Measurements from ENCODE around the gene SPTBN5.

SPTBN5 gene

GRCh38 chr15:41904541-41905005, 10.7 kb upstream of the SPTBN5 start:
- DNase-seq (ENCODE audit: low read depth, low spot score) = peak; percentile 30

DNA sequence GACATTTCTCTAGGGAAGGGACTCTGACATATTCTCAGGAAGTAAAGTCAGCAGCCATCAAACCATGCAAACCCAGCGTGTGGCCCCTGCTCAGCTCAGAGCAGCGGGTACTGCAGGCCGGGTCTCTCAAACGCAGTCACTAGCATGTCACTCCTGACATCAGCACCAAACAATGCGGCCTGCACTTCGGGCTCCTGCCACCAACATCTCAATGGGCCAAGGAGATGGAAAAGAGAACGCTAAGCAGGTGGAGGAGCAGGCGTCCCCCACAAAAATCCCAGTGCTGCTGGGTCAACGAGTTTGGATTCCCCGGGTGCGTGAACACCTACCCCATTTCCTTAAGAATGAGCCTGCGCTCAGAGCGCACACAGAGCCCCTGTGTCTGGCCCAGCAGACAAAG, 9.9 kb upstream of the SPTBN5 start:
- no peak for DNase-seq (ENCODE audit: low read depth, low spot score)

DNA sequence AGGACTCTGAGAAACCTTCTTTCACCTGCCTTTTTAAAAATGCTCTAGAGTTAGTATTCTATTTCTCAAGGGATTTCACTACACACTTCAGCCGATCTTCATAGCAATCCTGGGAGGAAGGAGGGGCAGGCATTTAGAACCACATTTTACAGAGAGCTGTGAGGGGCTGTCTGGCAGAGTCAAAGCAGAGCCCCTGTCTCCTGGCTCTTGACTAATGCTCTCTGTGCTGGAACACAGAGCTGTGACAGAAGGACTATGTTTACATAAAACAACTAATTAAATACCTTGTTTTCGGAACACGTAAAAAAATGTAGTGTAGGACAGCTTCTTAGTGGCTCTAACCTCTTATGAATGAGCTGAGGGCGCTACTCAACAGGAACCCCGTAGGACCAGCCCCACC, 7.6 kb upstream of the SPTBN5 start:
- DNase-seq (ENCODE audit: low read depth, low spot score) = no peak

- DNase-seq (ENCODE audit: low read depth, low spot score) = no peak
Measured at GRCh38 chr15:41900526-41901380, 6.9 kb upstream of the SPTBN5 start.

DNA sequence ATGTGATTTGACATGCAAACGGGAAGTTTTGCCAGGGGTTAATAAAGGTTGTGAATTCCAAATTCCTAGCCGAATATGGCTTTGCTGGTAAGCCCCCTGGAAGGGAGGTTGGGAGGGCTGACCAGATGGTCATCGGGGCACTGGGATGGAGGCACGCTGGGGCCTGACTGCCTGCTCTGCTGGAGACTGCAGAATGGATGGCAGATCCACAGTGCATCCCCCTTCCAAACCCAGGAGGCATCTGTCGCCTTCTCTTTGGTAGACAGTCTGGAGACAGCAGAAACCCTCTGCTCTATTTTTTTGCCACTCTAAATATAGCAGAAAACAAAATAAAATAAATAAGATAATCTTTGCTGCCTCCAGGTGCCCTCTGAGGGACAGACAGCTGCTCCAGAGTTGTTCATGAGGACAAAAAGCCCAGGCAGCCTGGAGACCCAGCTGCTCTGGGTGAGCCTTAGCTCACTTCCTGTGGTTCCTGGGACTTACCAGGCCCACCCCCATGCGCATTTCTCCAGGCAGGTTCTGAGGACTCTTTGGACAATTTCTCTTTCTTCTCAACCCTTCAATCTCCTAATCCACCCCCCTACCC, 6.1 kb upstream of the SPTBN5 start:
- DNase-seq (ENCODE audit: low read depth, low spot score) = no peak

GRCh38 chr15:41897363-41897799, 3.5 kb upstream of the SPTBN5 start:
- DNase-seq (ENCODE audit: low read depth, low spot score) = no peak

DNA sequence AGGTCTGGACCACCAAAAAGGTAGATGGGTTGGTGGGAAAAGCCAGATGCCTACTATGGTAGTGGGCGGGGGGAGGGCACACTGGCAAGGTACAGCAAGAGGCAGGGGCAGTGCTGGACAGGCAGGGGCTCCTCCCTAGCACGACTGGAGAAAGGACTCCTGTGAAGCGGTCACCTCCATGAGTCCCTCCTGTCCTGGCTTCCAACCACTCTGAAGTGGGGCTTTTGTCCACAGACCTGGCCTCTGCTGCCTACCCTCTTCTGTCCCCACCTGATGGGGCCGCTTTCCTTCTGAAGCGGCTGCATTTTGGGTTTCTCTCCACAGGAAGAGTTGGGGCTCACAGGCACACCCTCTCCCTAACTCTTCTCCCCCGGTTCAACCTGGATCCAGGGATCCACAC, 2.7 kb upstream of the SPTBN5 start:
- DNase-seq (ENCODE audit: low read depth, low spot score) = no peak

DNA sequence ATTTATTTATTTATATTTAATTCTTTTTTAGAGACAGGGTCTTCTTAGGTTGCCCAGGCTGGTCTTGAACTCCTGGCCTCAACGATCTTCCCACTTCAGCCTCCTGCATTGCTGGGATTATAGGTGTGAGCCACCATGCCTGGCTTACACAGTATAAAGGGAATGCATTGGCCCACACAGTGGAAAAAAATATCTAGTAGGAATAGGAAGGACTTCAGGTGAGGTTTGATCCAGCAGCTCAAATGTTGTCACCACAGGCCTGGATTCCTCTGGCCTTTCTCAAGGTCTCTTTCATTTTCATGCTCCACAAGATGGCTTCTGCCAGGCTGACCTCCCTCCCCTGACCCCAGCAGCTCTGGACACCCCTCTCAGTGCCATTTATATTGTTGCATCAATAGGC, 2.1 kb upstream of the SPTBN5 start:
- no peak for DNase-seq (ENCODE audit: low read depth, low spot score)

- DNase-seq (ENCODE audit: low read depth, low spot score) = no peak
Measured at GRCh38 chr15:41895491-41895890, 1.6 kb upstream of the SPTBN5 start.

GRCh38 chr15:41894791-41895463, 1.1 kb upstream of the SPTBN5 start:
- DNase-seq (ENCODE audit: low read depth, low spot score) = no peak

DNA sequence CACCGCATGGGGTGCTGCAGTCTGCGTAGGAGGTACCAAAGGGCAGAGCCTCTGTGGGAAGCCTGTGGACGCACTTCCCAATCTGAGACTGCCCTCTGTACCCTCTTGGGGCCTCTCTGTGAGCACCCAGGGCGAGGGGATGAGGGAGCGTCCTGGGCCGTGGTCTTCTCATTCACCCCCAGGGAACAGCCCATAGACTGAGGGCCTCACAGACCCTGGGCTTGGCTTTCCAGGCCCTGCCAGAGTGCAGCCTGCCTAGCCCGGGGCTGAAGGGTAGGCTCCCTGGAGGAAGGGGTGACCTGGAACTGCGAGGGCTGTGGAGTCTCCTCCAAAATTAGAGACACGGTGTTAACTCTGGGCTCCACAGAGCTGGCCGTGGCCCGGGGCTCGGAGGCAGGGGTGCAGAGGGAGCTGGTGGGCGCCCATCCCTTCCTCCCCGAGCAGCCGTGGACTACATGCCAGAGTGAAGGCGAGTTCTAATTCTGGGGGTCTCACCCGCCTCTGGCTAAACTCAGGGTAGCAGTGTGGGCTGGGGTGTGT, 468 bp upstream of the SPTBN5 start:
- no peak for DNase-seq (ENCODE audit: low read depth, low spot score)

DNA sequence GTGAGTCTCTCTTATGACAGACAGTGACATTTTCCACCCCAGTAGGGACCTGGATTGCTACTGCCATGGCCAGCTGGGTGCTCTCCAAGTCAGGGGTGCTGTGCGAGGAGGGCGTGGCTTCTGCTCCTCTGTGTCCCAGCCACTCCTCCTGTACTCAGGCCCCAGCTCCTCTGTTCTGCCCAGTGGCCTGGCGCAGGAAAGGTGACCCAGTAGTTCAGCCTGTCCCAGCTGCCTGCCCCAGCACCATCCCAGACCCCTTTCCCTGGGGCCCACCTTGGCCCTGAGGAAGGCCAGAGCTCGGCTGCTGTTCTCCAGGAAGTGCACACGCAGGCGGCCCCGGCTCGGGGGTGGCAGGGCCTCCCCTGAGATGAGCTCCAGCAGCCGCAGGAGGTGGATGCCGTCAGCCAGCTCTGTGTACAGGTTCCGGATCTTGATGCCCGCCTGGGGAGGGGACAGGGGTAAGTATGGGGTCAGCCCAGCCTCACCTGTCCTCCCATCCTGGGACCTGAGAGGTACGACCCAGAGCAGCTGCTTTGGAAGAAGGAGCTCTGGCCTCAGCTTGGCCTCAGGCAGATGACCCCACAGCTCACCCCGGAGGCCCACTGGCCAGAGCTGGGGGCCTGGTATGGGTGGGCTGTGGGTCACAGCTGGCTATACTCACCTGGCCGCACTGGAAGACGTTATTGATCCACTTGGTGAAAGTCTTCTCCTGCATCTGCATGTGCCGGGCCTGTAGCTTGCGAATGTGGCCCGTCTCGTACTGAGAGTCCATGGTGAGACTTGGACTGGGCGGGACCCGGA, 1.0 kb downstream of the SPTBN5 start:
- no peak for DNase-seq (ENCODE audit: low read depth, low spot score)

- no peak for DNase-seq (ENCODE audit: low read depth, low spot score)
Measured at GRCh38 chr15:41891946-41892345, 1.9 kb downstream of the SPTBN5 start.

DNA sequence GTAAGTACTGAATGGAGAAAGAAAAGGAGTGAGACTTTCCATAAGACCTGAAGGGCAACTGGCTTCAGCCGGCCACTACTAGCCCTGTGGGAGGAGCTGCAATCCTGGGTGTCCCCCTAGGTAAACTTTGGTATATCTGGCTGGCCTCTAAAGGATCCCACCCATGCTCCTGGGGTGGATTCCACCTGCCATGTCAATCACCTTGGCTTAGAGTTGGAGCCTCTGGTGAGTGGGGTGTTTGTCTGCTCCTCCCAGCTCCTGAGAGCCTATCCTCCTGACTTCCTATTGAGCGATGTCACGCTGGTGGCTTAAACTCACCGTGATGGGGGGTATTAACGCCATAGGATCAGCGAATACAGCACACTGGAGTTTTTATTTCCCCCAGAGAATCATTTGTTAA, 2.6 kb downstream of the SPTBN5 start:
- DNase-seq (ENCODE audit: low read depth, low spot score) = no peak

GRCh38 chr15:41890050-41890690, 3.7 kb downstream of the SPTBN5 start:
- DNase-seq (ENCODE audit: low read depth, low spot score) = no peak

DNA sequence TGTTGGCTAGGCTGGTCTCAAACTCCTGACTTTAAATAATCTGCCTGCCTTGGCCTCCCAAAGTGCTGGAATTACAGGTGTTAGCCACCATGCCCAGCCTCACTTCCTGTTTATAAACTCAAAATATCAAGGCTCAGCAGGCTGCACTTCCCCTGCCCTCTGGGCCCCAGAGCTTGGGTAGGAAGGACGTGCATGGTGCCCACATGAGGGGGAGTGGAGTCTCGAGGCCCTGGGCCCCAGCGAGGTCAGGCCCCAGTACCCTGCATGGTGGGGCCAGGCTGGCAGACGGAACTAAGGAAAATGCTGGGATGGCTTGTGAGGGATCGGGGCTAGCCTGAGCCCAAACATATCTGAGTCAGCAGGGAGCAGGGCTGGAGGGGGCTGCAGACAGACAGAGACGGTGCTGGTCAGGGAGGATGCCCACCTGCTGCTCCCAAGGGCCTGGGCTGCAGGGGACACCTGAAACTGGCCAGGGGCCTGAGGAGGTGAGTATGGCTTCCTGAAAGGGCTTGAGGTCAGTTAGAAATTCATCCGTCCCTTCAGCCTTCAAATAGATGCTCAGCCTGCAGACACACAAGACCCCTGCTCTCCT, 5.1 kb downstream of the SPTBN5 start:
- no peak for DNase-seq (ENCODE audit: low read depth, low spot score)

- no peak for DNase-seq (ENCODE audit: low read depth, low spot score)
Measured at GRCh38 chr15:41887893-41888292, 6.0 kb downstream of the SPTBN5 start.

DNA sequence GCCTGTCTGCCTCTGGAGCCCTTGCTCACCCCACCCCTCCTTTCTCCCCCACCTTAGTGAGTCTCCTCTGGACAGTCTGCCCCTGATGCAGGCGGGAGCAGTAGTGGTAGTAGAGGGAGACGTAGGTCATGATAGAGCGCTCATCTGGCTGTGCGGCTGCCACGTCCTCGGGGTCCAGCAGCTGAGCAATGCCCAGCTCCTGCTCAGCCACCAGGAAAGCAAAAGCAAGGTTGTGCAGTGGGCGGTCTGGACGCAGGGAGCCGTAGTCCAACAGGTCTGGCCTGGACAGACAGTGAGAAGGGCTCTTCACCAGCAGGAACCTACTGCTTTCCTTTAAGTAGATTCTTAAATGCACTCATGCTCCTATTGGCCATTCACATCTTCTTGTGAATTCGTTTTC, 6.7 kb downstream of the SPTBN5 start:
- DNase-seq (ENCODE audit: low read depth, low spot score) = no peak

- no peak for DNase-seq (ENCODE audit: low read depth, low spot score)
Measured at GRCh38 chr15:41886741-41887140, 7.1 kb downstream of the SPTBN5 start.

GRCh38 chr15:41885841-41886240, 8.0 kb downstream of the SPTBN5 start:
- no peak for DNase-seq (ENCODE audit: low read depth, low spot score)

DNA sequence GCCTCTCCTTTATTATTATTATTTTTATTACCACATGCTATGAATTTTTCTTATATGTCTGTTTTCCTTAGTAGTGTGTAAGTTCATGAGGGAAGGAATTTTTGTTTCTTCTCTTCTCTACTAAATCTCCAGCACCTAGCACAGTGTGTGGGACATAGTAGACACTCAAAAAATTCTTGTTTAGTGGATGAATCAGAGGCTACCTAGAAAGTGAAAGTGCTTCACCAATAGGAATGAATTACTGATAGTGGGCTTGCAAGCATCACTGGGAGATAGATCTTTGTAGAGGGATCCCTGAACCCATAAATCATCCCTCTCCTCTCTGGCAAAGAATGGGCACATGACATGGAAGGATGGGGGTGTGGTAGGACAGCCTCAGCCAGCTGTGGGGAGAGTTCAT, 8.5 kb downstream of the SPTBN5 start:
- DNase-seq (ENCODE audit: low read depth, low spot score) = no peak
